H9 (cell line): Measurements from ENCODE around the gene GAN. TPM values are rescaled to one million over a fixed set of nuclear protein-coding genes. Genes with fewer than 3 reads are reported as not detected.

Experiments
- DNase-seq: peaks from one replicate; pipeline ENCODE4 v3.0.0-alpha.2; 2017
- H2AFZ ChIP-seq: one replicate; pipeline ENCODE4 v1.6.1; 2013; ENCODE audit warnings: mild to moderate bottlenecking, low read length, control low read depth, moderate library complexity
- H2AK5ac ChIP-seq: 2 replicates; pipeline ENCODE4 v1.6.1; 2013; ENCODE audit warnings: low read length, control low read depth, mixed read lengths; ENCODE audit not compliant: insufficient read length
- H2BK120ac ChIP-seq: one replicate; pipeline ENCODE4 v1.6.1; 2013; ENCODE audit warnings: low read depth, mild to moderate bottlenecking, low read length, control low read depth, inconsistent platforms; ENCODE audit not compliant: poor library complexity, severe bottlenecking
- H2BK12ac ChIP-seq: 2 replicates; pipeline ENCODE4 v1.6.1; 2013; ENCODE audit warnings: low read length, control low read depth, mixed read lengths, low read depth; ENCODE audit not compliant: insufficient read length
- H2BK15ac ChIP-seq: 2 replicates; pipeline ENCODE4 v1.6.1; 2013; ENCODE audit warnings: low read depth, low read length, control low read depth
- H2BK20ac ChIP-seq: one replicate; pipeline ENCODE4 v1.6.1; 2013; ENCODE audit warnings: low read depth, mild to moderate bottlenecking, low read length, control low read depth, inconsistent platforms; ENCODE audit not compliant: poor library complexity, severe bottlenecking
- H2BK5ac ChIP-seq: 2 replicates; pipeline ENCODE4 v1.6.1; 2013; ENCODE audit warnings: low read length, control low read depth, mixed read lengths; ENCODE audit not compliant: insufficient read length
- H3K14ac ChIP-seq: 2 replicates; pipeline ENCODE4 v1.6.1; 2013; ENCODE audit warnings: low read length, control low read depth; ENCODE audit not compliant: insufficient read depth
- H3K18ac ChIP-seq: 2 replicates; pipeline ENCODE4 v1.6.1; 2013; ENCODE audit warnings: low read depth, mild to moderate bottlenecking, mixed read lengths, low read length, control low read depth; ENCODE audit not compliant: insufficient read length
- H3K23ac ChIP-seq: 2 replicates; pipeline ENCODE4 v1.6.1; 2013; ENCODE audit warnings: low read length, control low read depth, mixed read lengths, low read depth; ENCODE audit not compliant: insufficient read length
- H3K23me2 ChIP-seq: 2 replicates; pipeline ENCODE4 v1.6.1; 2013; ENCODE audit warnings: low read depth, mild to moderate bottlenecking, mixed read lengths, low read length, control low read depth; ENCODE audit not compliant: insufficient read length, poor library complexity, severe bottlenecking
- H3K27ac ChIP-seq: 2 replicates; pipeline ENCODE4 v1.5.1; 2013; ENCODE audit warnings: low read length, control low read depth, mixed read lengths, low read depth; ENCODE audit not compliant: insufficient read length
- H3K27me3 ChIP-seq: 2 replicates; pipeline ENCODE4 v1.6.1; 2013; ENCODE audit warnings: low read length, control low read depth, inconsistent platforms; ENCODE audit not compliant: insufficient read depth
- H3K4ac ChIP-seq: 2 replicates; pipeline ENCODE4 v1.6.1; 2013; ENCODE audit warnings: low read depth, mild to moderate bottlenecking, control low read depth, inconsistent platforms, low read length, moderate library complexity
- H3K4me1 ChIP-seq: 2 replicates; pipeline ENCODE4 v1.6.1; 2013; ENCODE audit warnings: low read length, control low read depth, inconsistent platforms; ENCODE audit not compliant: insufficient read depth
- H3K4me2 ChIP-seq: 2 replicates; pipeline ENCODE4 v1.6.1; 2013; ENCODE audit warnings: low read length, control low read depth, mixed read lengths; ENCODE audit not compliant: insufficient read length, insufficient read depth
- H3K56ac ChIP-seq: 2 replicates; pipeline ENCODE4 v1.6.1; 2013; ENCODE audit warnings: low read depth, mild to moderate bottlenecking, mixed read lengths, low read length, control low read depth; ENCODE audit not compliant: insufficient read length
- H3K79me1 ChIP-seq: 2 replicates; pipeline ENCODE4 v1.6.1; 2013; ENCODE audit warnings: low read depth, mild to moderate bottlenecking, moderate library complexity, low read length, control low read depth, inconsistent platforms; ENCODE audit not compliant: insufficient read depth, poor library complexity, severe bottlenecking
- H3K79me2 ChIP-seq: 2 replicates; pipeline ENCODE4 v1.6.1; 2013; ENCODE audit warnings: low read length, control low read depth, inconsistent platforms; ENCODE audit not compliant: insufficient read depth
- H3K9ac ChIP-seq: 2 replicates; pipeline ENCODE4 v1.6.1; 2013; ENCODE audit warnings: low read length, control low read depth, mixed read lengths; ENCODE audit not compliant: insufficient read length; ENCODE audit errors: extremely low read depth
- H3K9me3 ChIP-seq: one replicate; pipeline ENCODE4 v1.6.1; 2013; ENCODE audit warnings: low read depth, low read length, inconsistent platforms; ENCODE audit not compliant: control insufficient read depth
- H3T11ph ChIP-seq: one replicate; pipeline ENCODE4 v1.6.1; 2013; ENCODE audit warnings: mild to moderate bottlenecking, low read length, control low read depth, inconsistent platforms
- H4K20me1 ChIP-seq: one replicate; pipeline ENCODE4 v1.6.1; 2013; ENCODE audit not compliant: control insufficient read depth, insufficient read length, insufficient read depth
- H4K5ac ChIP-seq: 2 replicates; pipeline ENCODE4 v1.6.1; 2013; ENCODE audit warnings: low read depth, mild to moderate bottlenecking, mixed read lengths, low read length, control low read depth; ENCODE audit not compliant: insufficient read length
- H4K8ac ChIP-seq: replicated peaks from 2 replicates; pipeline ENCODE4 v1.6.1; 2013; ENCODE audit warnings: low read length, control low read depth, mixed read lengths, low read depth; ENCODE audit not compliant: insufficient read length
- H4K91ac ChIP-seq: 2 replicates; pipeline ENCODE4 v1.6.1; 2013; ENCODE audit warnings: low read depth, mild to moderate bottlenecking, moderate library complexity, mixed read lengths, low read length, control low read depth; ENCODE audit not compliant: insufficient read length
- H3K27ac Mint-ChIP-seq, 3 experiments: 2 replicates in 2 of 3; 3 replicates in 1 of 3; pipeline ENCODE4 v1.8.0; 2020 to 2021; ENCODE audit warnings: mixed read lengths in 3 of 3, mild to moderate bottlenecking in 1 of 3, moderate library complexity in 1 of 3
- H3K27me3 Mint-ChIP-seq: 2 replicates; pipeline ENCODE4 v1.8.0; 2021; ENCODE audit warnings: low read depth, mild to moderate bottlenecking, moderate library complexity, mixed read lengths
- H3K36me3 Mint-ChIP-seq, 3 experiments: 2 replicates in 2 of 3; 3 replicates in 1 of 3; pipeline ENCODE4 v1.8.0; 2020 to 2021; ENCODE audit warnings: low read depth in 3 of 3, mixed read lengths in 3 of 3; ENCODE audit not compliant: insufficient read depth in 1 of 3
- H3K4me1 Mint-ChIP-seq, 2 experiments: 2 replicates each; pipeline ENCODE4 v1.8.0; 2020; ENCODE audit warnings: mixed read lengths in 2 of 2
- H3K4me3 Mint-ChIP-seq, 2 experiments: 2 replicates in 1 of 2; 3 replicates in 1 of 2; pipeline ENCODE4 v1.8.0; 2020 to 2021; ENCODE audit warnings: mild to moderate bottlenecking in 2 of 2, mixed read lengths in 2 of 2, moderate library complexity in 1 of 2
- H3K9me3 Mint-ChIP-seq, 2 experiments: 2 replicates in 1 of 2; 3 replicates in 1 of 2; pipeline ENCODE4 v1.8.0; 2020; ENCODE audit warnings: mild to moderate bottlenecking in 2 of 2, mixed read lengths in 2 of 2, moderate library complexity in 1 of 2
- CTCF ChIP-seq: fragments of 200-600 bp; sonication (generic); conservative IDR thresholded peaks from 3 replicates; pipeline ENCODE4 v1.8.0; 2021; ENCODE audit warnings: antibody characterized with exemption, mild to moderate bottlenecking
- WGBS: extraction: QIAGEN DNeasy Blood & Tissue Kit; methylation state at CpG from one replicate; pipeline ENCODE4 v1.1.7; 2013; ENCODE audit warnings: missing lambda C conversion rate, low lambda C conversion rate, mixed read lengths; ENCODE audit not compliant: insufficient read length; ENCODE audit errors: extremely low coverage; 5-methylcytosine and 5-hydroxymethylcytosine counted together
- total RNA-seq: library from RNA; stranded (reverse); gene quantifications from 2 replicates; pipeline ENCODE4 v1.2.1, GENCODE V29; 2021

Gene GAN
- total RNA-seq, 1 experiment from 2014 or later: 20.9 TPM

GRCh38 chr16:81378049-81378448, 63.3 kb downstream of the GAN start:
- H3K23ac ChIP-seq: no peak overlapping the region
- H3K23me2 ChIP-seq: no peaks in the 10 kb centered on the region
- no peak overlapping the region for H2BK5ac ChIP-seq
- no peaks in the 10 kb centered on the region for H3K9me3 ChIP-seq
- H3K36me3 Mint-ChIP-seq: peaks cover 0 to 27% (median 14%) of the 10 kb centered on the region in 3 experiments; a peak in 6 of 7 replicates
- H3K4ac ChIP-seq: no peak overlapping the region
- H4K8ac ChIP-seq: no peak overlapping the region
- no peak overlapping the region for H2BK120ac ChIP-seq
- no peaks in the 10 kb centered on the region for H3K9me3 Mint-ChIP-seq
- H3K56ac ChIP-seq: no peak overlapping the region
- H2BK12ac ChIP-seq: no peak overlapping the region
- no peaks in the 10 kb centered on the region for H3K79me2 ChIP-seq
- no peak overlapping the region for H4K5ac ChIP-seq
- no peak for TF ChIP-seq CTCF
- H2AK5ac ChIP-seq: no peak overlapping the region
- no peaks in the 10 kb centered on the region for H3K79me1 ChIP-seq
- WGBS: no CpG with 5 or more reads among the region's 4 CpGs
- no peak for DNase-seq
- H4K20me1 ChIP-seq: no peaks in the 10 kb centered on the region
- peaks cover 0 to 7% of the 10 kb centered on the region in 2 experiments; a peak in 2 of 4 replicates for H3K4me1 Mint-ChIP-seq
- H3T11ph ChIP-seq: no peak overlapping the region
- no peaks in the 10 kb centered on the region for H3K27me3 Mint-ChIP-seq
- H2AFZ ChIP-seq: no peak overlapping the region
- H2BK20ac ChIP-seq: no peak overlapping the region
- no peak overlapping the region for H3K27ac ChIP-seq
- no peak overlapping the region for H3K14ac ChIP-seq
- H3K4me2 ChIP-seq: no peak overlapping the region
- H4K91ac ChIP-seq: no peak overlapping the region
- H3K27me3 ChIP-seq: no peaks in the 10 kb centered on the region
- no peak overlapping the region for H3K4me3 Mint-ChIP-seq
- H3K9ac ChIP-seq: no peak overlapping the region
- no peaks in the 10 kb centered on the region for H3K4me1 ChIP-seq
- no peak overlapping the region for H3K18ac ChIP-seq
- peak overlapping the region in 2 of 3 experiments; percentile 68 to 83; a peak in 4 of 7 replicates for H3K27ac Mint-ChIP-seq
- H2BK15ac ChIP-seq: no peak overlapping the region
